Loucy (cell line): ENCODE measurements around the gene PTPRN2.

Source experiments
- EZH2phosphoT487 ChIP-seq: fragments of 200-600 bp; IDR thresholded peaks from 2 replicates; pipeline ENCODE4 v1.6.1; 2018; ENCODE audit warnings: antibody characterized with exemption, mild to moderate bottlenecking, moderate library complexity, borderline replicate concordance
- TF ChIP-seq, protein P1 (sequence below): fragments of 200-600 bp; sonication (generic); conservative IDR thresholded peaks from 2 replicates; pipeline ENCODE4 v1.5.1; 2014; ENCODE audit warnings: mild to moderate bottlenecking, antibody characterized with exemption, low read length

GRCh38 chr7:157803906-157804305 is 783.7 kb downstream of the PTPRN2 start:
- TF ChIP-seq, protein P1, sequence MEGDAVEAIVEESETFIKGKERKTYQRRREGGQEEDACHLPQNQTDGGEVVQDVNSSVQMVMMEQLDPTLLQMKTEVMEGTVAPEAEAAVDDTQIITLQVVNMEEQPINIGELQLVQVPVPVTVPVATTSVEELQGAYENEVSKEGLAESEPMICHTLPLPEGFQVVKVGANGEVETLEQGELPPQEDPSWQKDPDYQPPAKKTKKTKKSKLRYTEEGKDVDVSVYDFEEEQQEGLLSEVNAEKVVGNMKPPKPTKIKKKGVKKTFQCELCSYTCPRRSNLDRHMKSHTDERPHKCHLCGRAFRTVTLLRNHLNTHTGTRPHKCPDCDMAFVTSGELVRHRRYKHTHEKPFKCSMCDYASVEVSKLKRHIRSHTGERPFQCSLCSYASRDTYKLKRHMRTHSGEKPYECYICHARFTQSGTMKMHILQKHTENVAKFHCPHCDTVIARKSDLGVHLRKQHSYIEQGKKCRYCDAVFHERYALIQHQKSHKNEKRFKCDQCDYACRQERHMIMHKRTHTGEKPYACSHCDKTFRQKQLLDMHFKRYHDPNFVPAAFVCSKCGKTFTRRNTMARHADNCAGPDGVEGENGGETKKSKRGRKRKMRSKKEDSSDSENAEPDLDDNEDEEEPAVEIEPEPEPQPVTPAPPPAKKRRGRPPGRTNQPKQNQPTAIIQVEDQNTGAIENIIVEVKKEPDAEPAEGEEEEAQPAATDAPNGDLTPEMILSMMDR = no peak
- no peak for TF ChIP-seq EZH2phosphoT487
